Cardiac fibroblast (primary cell): ENCODE results near the gene EMC8.
A peak's percentile ranks its signal among the peaks of the same experiment; 100 is the strongest.

ENCODE experiments used
- DNase-seq, 2 donors: peaks; one replicate each; pipeline versions ENCODE4 v3.0.0 to v3.0.0-alpha.2; 2010; ENCODE audit warnings: low read depth in 2 of 2
- H3K4me3 ChIP-seq, 2 donors: replicated peaks in 1 of 2; 1 replicate in 1 of 2; 2 replicates in 1 of 2; pipeline ENCODE4 v1.5.1; 2011; ENCODE audit warnings: low read depth in 2 of 2, low read length in 2 of 2, mild to moderate bottlenecking in 2 of 2, moderate library complexity in 1 of 2
- TF ChIP-seq, protein P1 (sequence below): IDR thresholded peaks from one replicate; pipeline ENCODE4 v1.5.1; 2011; ENCODE audit warnings: low read depth, mild to moderate bottlenecking, low read length, inconsistent platforms

EMC8 gene

DNA sequence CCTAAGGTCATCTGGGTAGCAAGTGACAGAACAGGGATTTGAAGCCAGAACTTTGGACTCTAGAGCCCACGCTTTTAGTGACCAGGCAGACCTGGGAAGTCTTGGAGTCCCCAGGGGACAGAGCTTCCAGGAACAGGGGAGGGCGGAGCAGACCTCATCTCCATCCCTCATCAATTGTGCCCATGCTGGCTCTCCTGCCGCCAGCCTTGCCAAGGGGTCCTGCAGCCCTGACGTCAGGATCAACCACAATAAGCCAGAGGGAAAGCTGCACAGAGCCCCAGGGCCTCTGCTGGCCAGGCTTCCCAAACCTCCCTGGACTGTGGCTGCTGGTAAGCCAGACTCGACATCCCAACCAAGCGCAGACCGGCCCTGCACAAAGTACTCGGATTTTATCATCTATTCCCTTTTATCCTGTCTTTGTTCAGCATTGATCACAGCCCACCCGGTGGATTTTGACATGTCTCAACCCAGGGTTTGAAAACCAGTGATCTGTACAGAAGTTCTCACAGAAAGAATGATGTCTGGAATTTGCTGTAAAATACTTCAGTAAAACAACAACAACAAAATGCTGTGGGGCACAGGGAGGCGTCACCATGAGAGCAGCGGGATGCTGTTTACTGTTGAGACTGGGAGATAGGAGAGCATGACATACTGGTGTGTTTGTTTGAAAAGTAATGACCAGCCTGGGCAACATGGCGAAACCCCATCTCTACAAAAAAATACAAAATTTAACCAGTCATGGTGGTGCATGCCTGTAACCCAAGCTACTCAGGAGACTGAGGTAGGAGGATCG is 60.2 kb downstream of the EMC8 start:
- DNase-seq: no peak
- H3K4me3 ChIP-seq: no peak overlapping the region
- TF ChIP-seq, protein P1, sequence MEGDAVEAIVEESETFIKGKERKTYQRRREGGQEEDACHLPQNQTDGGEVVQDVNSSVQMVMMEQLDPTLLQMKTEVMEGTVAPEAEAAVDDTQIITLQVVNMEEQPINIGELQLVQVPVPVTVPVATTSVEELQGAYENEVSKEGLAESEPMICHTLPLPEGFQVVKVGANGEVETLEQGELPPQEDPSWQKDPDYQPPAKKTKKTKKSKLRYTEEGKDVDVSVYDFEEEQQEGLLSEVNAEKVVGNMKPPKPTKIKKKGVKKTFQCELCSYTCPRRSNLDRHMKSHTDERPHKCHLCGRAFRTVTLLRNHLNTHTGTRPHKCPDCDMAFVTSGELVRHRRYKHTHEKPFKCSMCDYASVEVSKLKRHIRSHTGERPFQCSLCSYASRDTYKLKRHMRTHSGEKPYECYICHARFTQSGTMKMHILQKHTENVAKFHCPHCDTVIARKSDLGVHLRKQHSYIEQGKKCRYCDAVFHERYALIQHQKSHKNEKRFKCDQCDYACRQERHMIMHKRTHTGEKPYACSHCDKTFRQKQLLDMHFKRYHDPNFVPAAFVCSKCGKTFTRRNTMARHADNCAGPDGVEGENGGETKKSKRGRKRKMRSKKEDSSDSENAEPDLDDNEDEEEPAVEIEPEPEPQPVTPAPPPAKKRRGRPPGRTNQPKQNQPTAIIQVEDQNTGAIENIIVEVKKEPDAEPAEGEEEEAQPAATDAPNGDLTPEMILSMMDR: no peak

DNA sequence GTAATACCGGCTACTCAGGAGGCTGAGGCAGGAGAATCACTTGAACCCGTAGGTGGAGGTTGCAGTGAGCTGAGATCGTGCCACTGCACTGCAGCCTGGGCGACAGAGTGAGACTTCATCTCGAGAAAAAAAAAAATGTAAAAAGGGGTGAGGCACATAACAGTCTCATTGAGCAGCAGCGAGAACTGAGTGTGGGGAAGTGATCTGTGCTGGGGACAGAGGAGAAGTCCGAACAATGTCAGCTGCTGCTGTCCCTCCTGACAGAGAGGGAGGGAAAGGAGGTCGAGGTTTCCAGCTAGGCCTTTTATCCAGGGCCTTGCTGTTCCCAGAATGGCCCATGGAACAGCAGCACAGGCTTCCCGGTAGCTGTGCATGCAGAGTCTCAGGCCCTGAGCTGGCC is 62.4 kb downstream of the EMC8 start:
- no peak overlapping the region for H3K4me3 ChIP-seq
- TF ChIP-seq, protein P1: no peak
- no peak for DNase-seq

DNA sequence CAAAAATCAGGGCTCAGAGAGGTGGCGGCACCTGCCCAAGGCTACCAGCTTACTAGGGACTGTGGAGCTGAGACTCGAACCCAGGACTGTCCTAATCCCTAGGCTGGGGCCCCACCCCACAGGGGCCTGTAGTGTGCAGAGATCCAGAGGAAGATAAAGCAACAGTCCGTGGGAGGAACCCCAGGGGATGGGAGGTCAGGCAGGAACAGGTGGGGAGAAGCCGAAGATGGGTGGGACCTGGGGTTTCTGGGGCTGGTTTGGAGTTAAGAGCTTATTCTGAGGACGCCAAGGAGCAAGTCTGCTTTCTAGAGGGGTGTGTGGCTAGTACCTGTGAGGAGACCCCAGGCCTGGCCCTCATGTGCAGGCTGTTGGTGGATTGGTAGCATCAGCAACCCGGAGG is 63.4 kb downstream of the EMC8 start:
- DNase-seq: no peak
- no peak overlapping the region for H3K4me3 ChIP-seq
- TF ChIP-seq, protein P1: no peak

DNA sequence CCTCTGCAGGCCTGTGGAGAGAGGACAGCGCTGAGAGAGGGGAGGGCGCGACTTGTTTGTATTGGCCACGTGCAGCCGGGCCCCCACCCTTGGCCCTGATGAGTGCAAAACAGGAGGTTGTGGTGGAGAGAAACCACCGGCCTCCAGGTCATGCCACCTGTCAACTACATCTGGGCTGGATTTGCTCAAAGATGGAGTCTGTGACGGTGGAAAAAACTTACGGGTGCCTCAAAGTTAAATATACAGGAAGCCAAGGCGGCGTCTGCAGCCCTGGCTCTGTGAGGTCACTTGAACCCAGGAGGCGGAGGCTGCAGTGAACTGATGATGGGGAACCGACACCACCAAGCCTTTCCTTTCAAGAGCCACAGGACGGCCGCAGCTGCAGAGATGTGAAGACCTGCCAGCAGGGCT is 64.1 kb downstream of the EMC8 start:
- DNase-seq: no peak
- TF ChIP-seq, protein P1: no peak
- H3K4me3 ChIP-seq: no peak overlapping the region

DNA sequence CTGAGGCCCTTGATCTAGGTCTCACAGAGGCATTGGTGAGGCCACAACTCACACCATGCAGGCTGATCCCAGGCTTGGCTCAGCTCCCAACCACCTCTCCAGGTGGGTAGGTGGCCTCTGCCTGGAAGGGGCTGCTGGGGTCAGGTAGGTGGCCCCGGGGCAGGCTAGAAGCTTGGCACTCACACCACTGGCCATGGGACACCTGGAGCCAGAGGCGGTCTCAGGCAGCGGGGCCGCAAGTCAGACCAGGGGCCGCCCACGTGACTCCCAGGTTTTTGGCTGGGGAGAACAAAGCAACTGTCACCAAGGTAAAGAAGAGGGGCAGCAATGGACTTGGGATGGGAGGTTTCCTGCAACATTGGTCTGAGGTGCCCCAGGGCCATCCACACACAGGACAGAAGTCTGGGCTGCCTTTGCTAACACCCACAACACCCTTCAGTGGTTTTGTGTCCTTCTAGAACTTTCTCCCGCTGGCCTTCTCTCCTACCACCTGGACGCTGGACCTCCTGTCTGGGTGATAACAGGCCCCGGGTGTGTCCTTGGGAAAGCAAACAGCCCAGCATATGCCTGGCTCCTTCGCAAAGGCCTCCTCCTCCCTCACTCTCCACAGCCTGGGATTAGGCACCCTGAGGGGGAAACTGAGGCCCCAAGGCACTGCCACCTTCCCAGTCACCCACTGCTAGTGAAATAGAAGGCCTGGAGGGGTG is 64.9 kb downstream of the EMC8 start:
- no peak overlapping the region for H3K4me3 ChIP-seq
- DNase-seq: no peak
- TF ChIP-seq, protein P1: no peak

DNA sequence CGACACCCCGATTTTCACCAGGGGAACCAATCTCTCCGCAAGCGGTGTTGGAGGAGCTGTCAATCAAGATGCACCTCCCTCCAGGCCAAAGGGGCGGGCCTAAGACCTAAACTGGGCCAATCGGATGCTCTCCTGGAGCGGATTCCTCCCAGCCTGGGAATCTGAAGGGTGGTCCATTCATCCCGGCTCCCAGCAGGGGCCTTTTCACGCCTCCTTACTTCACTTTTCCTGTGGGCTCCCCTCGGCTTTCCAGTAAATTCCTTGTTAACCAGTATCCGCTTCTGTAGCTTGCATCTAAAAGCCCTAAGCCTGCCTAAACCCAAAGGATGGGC is 65.5 kb downstream of the EMC8 start:
- TF ChIP-seq, protein P1: no peak
- H3K4me3 ChIP-seq: no peak overlapping the region
- DNase-seq: peak; percentile 32 to 44
